GM23338 (cell line): Measurements from ENCODE around the gene ALOX15B. TPM values are rescaled to one million over a fixed set of nuclear protein-coding genes. Genes with fewer than 3 reads are reported as not detected.

ENCODE experiments used
- ATAC-seq: fragments of 200-7000 bp; cut with Tn5 transposase; 3 replicates; pipeline ENCODE4 v1.9.1; 2020
- DNase-seq: peaks from one replicate; pipeline ENCODE4 v3.0.0-alpha.2; 2015; ENCODE audit warnings: low spot score
- H2AFZ ChIP-seq: fragments of 200-600 bp; sonication (generic); 2 replicates; pipeline ENCODE4 v1.8.0; 2016; ENCODE audit warnings: antibody characterized with exemption, mild to moderate bottlenecking, moderate library complexity
- H3F3A ChIP-seq: fragments of 200-600 bp; sonication (generic); replicated peaks from 2 replicates; pipeline ENCODE4 v1.8.0; 2017; ENCODE audit warnings: antibody characterized with exemption, mixed run types, low read depth
- H3K27ac ChIP-seq: fragments of 200-600 bp; sonication (generic); 2 replicates; pipeline ENCODE4 v1.6.1; 2016; ENCODE audit warnings: low read depth
- H3K27me3 ChIP-seq: fragments of 200-600 bp; sonication (generic); 2 replicates; pipeline ENCODE4 v1.8.0; 2016; ENCODE audit warnings: mild to moderate bottlenecking, mixed run types, moderate library complexity; ENCODE audit not compliant: insufficient read depth
- H3K36me3 ChIP-seq: fragments of 200-600 bp; sonication (generic); 2 replicates; pipeline ENCODE4 v1.8.0; 2016; ENCODE audit warnings: mild to moderate bottlenecking; ENCODE audit not compliant: insufficient read depth
- H3K4me1 ChIP-seq: fragments of 200-600 bp; sonication (generic); 2 replicates; pipeline ENCODE4 v1.8.0; 2016; ENCODE audit warnings: mild to moderate bottlenecking, moderate library complexity; ENCODE audit not compliant: insufficient read depth
- H3K4me2 ChIP-seq: fragments of 200-600 bp; sonication (generic); 2 replicates; pipeline ENCODE4 v1.7.1; 2017; ENCODE audit warnings: mixed run types
- H3K4me3 ChIP-seq: fragments of 200-600 bp; sonication (generic); 2 replicates; pipeline ENCODE4 v1.6.1; 2016; ENCODE audit warnings: mixed run types
- H3K79me2 ChIP-seq: fragments of 200-600 bp; sonication (generic); replicated peaks from 2 replicates; pipeline ENCODE4 v1.8.0; 2017; ENCODE audit warnings: mild to moderate bottlenecking; ENCODE audit not compliant: insufficient read depth
- H3K9me2 ChIP-seq: fragments of 200-600 bp; sonication (generic); 2 replicates; pipeline ENCODE4 v1.8.0; 2017; ENCODE audit not compliant: insufficient read depth
- H4K20me1 ChIP-seq: fragments of 200-600 bp; sonication (generic); replicated peaks from 2 replicates; pipeline ENCODE4 v1.8.0; 2017; ENCODE audit warnings: mild to moderate bottlenecking; ENCODE audit not compliant: insufficient read depth
- H3K27ac Mint-ChIP-seq: 2 replicates; pipeline ENCODE4 v1.8.0; 2020; ENCODE audit warnings: inconsistent platforms, mild to moderate bottlenecking, moderate library complexity, mixed read lengths
- H3K27me3 Mint-ChIP-seq: 3 replicates; pipeline ENCODE4 v1.8.0; 2022; ENCODE audit warnings: low read depth, mild to moderate bottlenecking, moderate library complexity, mixed read lengths, inconsistent platforms; ENCODE audit not compliant: insufficient read depth, poor library complexity
- H3K36me3 Mint-ChIP-seq: 3 replicates; pipeline ENCODE4 v1.8.0; 2021; ENCODE audit warnings: low read depth, mild to moderate bottlenecking, inconsistent platforms, moderate library complexity, mixed read lengths
- H3K4me1 Mint-ChIP-seq: 3 replicates; pipeline ENCODE4 v1.8.0; 2020; ENCODE audit warnings: mild to moderate bottlenecking, inconsistent platforms, mixed read lengths
- H3K4me3 Mint-ChIP-seq: 3 replicates; pipeline ENCODE4 v1.8.0; 2021; ENCODE audit warnings: moderate library complexity, mild to moderate bottlenecking, inconsistent platforms, mixed read lengths
- H3K9me3 Mint-ChIP-seq: 3 replicates; pipeline ENCODE4 v1.8.0; 2020; ENCODE audit warnings: moderate library complexity, mild to moderate bottlenecking, inconsistent platforms, mixed read lengths
- CREB1 ChIP-seq: fragments of 250-450 bp; sonication (Bioruptor Pico); IDR thresholded peaks from 2 replicates; pipeline ENCODE4 v1.5.0; 2020; ENCODE audit warnings: low read depth, mild to moderate bottlenecking, moderate library complexity
- CTCF ChIP-seq, 2 experiments: fragments of 200-600 bp in 1 of 2; sonication (generic) in 1 of 2; conservative IDR thresholded peaks; 2 replicates each; pipeline versions ENCODE4 v1.5.1 to v1.6.1; 2016 to 2017; ENCODE audit warnings: antibody characterized with exemption in 2 of 2, low read depth in 2 of 2, mild to moderate bottlenecking in 2 of 2, moderate library complexity in 1 of 2
- ETS1 ChIP-seq: IDR thresholded peaks from 2 replicates; pipeline ENCODE4 v1.6.1; 2016; ENCODE audit warnings: antibody characterized with exemption
- JUNB ChIP-seq: IDR thresholded peaks from one replicate; pipeline ENCODE4 v1.6.1; 2016; ENCODE audit warnings: antibody characterized with exemption; ENCODE audit not compliant: unreplicated experiment
- NANOG ChIP-seq: IDR thresholded peaks from 2 replicates; pipeline ENCODE4 v1.6.1; 2016; ENCODE audit warnings: antibody characterized with exemption, borderline replicate concordance
- ZNF462 ChIP-seq: fragments of 250-450 bp; sonication (Bioruptor Pico); IDR thresholded peaks from 2 replicates; pipeline ENCODE4 v1.5.0; 2020; ENCODE audit warnings: mild to moderate bottlenecking, moderate library complexity
- polyA plus RNA-seq: library from polyadenylated mRNA; unstranded; fragments of >200 nt; fragmentation: Nextera tagmentation; extraction: Ambion mirVana; gene quantifications from 2 replicates; pipeline ENCODE4 v1.2.1, GENCODE V29; 2016
- total RNA-seq: library from RNA; depleted of rRNA; stranded (reverse); fragments of >200 nt; shearing (Covaris generic); gene quantifications from 2 replicates; pipeline ENCODE4 v1.2.3, GENCODE V29; 2014

Gene ALOX15B
- total and polyA plus RNA-seq, 2 experiments from 2014 or later, result 0.42 to 0.45 TPM

- no peak for TF ChIP-seq CTCF (conservative IDR thresholded peaks at IDR 0.05; ENCODE audit: low read depth in 2 of 2)
- TF ChIP-seq CREB1 (CRISPR knock-in tag), result no peak
- no peak for TF ChIP-seq ZNF462 (CRISPR knock-in tag)
- no peak for TF ChIP-seq JUNB
- TF ChIP-seq ETS1, result no peak
Measured at GRCh38 chr17:8074554-8074953, 35.7 kb downstream of the ALOX15B start (continued).

DNA sequence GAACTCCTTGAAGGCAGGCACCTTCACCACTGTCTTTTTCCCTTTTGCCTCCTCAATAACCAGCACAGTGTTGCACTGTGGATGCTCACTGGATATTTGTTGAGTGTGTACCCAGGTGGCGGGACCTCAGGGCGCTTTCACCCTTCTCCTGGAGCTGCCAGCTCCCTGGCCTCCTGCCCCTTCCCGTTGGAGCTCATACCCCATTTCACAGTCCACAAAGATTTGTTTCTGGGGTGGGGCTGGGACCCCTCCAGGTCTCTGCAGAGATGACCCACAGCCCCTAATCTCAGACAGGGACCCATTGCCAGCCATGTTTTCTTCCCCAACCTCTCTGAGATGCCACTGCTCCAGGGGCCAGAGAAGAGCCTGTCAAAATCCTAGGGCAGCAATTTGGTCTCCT is 36.2 kb downstream of the ALOX15B start:
- Mint-ChIP-seq H3K9me3 (peaks cover 5% of the 10 kb centered on the region; the same call in 2 of the 3 replicates), H3K4me3 (no peak overlapping the region; the same call in 2 of the 3 replicates), H3K27ac (no peak overlapping the region), H3K36me3 (peaks cover 2% of the 10 kb centered on the region; the same call in 2 of the 3 replicates), H3K4me1 (peaks cover 18% of the 10 kb centered on the region), H3K27me3 (peaks cover 80% of the 10 kb centered on the region)
- H3K4me2 ChIP-seq, result no peak overlapping the region
- H3K4me3 ChIP-seq, result no peak overlapping the region
- peaks cover 95% of the 10 kb centered on the region for H3K27me3 ChIP-seq
- DNase-seq, result no peak
- H3F3A ChIP-seq, result no peaks in the 10 kb centered on the region
- H3K4me1 ChIP-seq, result peaks cover 8% of the 10 kb centered on the region; the same call in 1 of the 2 replicates
- no peak for ATAC-seq
- no peaks in the 10 kb centered on the region for H3K79me2 ChIP-seq
- no peak overlapping the region for H2AFZ ChIP-seq
- no peak overlapping the region for H3K27ac ChIP-seq
- H4K20me1 ChIP-seq, result no peaks in the 10 kb centered on the region
- no peaks in the 10 kb centered on the region for H3K36me3 ChIP-seq
- H3K9me2 ChIP-seq, result no peaks in the 10 kb centered on the region
- TF ChIP-seq ZNF462 (CRISPR knock-in tag), result no peak
- TF ChIP-seq NANOG, result no peak
